ENCODE data around the gene CEP295NL. TPM values are rescaled to one million over a fixed set of nuclear protein-coding genes. Genes with fewer than 3 reads are reported as not detected.

Gene CEP295NL
- polyA plus RNA-seq, 3 donors, result 0.38 to 0.81 TPM; not detected in 1

DNA sequence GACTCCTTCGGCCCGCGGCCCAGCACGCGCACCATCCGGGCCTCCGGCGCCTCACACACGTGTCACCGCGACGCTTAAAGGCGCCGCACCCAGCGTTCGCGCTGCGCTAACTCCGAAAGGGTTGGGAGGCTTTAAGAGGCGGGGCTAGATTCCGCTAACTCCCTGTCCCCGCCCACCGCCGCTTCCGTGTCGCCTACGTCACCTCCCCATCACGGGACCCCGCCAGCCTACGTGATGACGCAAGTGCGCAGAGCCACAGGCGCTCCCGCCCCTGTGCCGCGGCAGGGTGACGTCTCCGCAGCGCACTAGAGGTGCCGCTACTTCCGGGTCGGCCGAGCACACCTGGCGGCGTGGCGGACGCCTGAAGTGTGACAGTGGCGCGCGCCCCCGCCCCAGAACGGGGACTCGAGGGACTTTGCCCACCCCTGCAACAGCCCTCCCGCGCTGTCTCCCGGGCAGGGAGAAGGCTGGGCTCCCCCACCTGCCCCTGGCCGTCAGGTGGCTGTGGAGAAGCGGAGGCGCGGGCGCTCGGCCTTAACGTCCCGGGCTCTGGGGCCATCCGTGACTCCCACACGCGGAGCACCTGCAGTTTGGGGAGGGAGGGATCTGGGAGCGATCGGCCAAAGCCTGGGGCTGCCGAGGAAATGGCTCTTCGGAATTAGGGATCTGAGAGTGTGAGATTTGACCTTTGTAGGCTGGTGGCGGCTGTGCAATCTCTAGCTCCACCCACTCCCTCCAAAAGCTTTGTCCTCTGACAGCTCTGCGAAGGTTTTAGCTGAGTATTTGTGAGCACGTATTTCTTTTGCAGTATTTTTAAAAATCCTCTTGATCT is 62.0 kb downstream of the CEP295NL start, which contains the start of gene USP36:
TSS of gene USP36 (minus strand) at position 35 of the 832 bp plus-strand sequence. CDS start 4,451 bp downstream, outside the sequence.
- peak within 1 kb of the TSS; percentile 89 to 94 for H3K4me3 Mint-ChIP-seq

More for the DNA sequence above, 62.0 kb downstream of the CEP295NL start, which contains the start of gene USP36:
- WGBS (ENCODE audit: insufficient coverage), result under 1% methylated on average over 62 of the region's 74 CpGs
- H3K9me3 ChIP-seq (replicated peaks in 1 of 2; ENCODE audit: control insufficient read depth in 1 of 2, insufficient read depth in 1 of 2, low read length in 2 of 2), result no peaks in the 10 kb centered on the region
- H3K27me3 ChIP-seq (ENCODE audit: control insufficient read depth in 2 of 2, insufficient read depth in 2 of 2, low read length in 2 of 2), result no peaks in the 10 kb centered on the region
- H3K27ac ChIP-seq (ENCODE audit: low read depth in 1 of 2, low read length in 2 of 2), result peak within 1 kb of the TSS; percentile 96 to 99
- H3K79me2 ChIP-seq (ENCODE audit: insufficient read depth, low read length), result peaks cover 30% of the 10 kb centered on the region
- H3K9ac ChIP-seq (ENCODE audit: insufficient read depth, low read length, poor library complexity, severe bottlenecking), result peak within 1 kb of the TSS; percentile 99
- intact Hi-C loops (cut with micrococcal nuclease), result loop anchor here (5.0 to 10.0 kb wide), 3 partner anchors 76 to 134 kb away; partner anchors contain the start of gene LGALS3BP (in 1 of the 2)
- Mint-ChIP-seq H3K27ac (peak within 1 kb of the TSS; percentile 97 to 99 (median 99)), H3K9me3 (no peaks in the 10 kb centered on the region), H3K27me3 (ENCODE audit: low read depth in 3 of 3) (peaks cover 0 to 6% (median 2%) of the 10 kb centered on the region in 3 donors), H3K36me3 (peaks cover 24 to 27% of the 10 kb centered on the region in 2 donors), H3K4me1 (peaks cover 35% of the 10 kb centered on the region)
- peaks cover 20 to 23% of the 10 kb centered on the region in 2 donors for H3K36me3 ChIP-seq (replicated peaks in 1 of 2; ENCODE audit: control insufficient read depth in 1 of 2, insufficient read depth in 2 of 2, low read length in 2 of 2)
- peaks cover 18 to 33% of the 10 kb centered on the region in 2 donors for H3K4me1 ChIP-seq (ENCODE audit: control insufficient read depth in 1 of 2, insufficient read depth in 2 of 2, low read length in 2 of 2)
- DNase-seq, result peak; percentile 99 to 100 (median 99)
- TF ChIP-seq, protein P1, sequence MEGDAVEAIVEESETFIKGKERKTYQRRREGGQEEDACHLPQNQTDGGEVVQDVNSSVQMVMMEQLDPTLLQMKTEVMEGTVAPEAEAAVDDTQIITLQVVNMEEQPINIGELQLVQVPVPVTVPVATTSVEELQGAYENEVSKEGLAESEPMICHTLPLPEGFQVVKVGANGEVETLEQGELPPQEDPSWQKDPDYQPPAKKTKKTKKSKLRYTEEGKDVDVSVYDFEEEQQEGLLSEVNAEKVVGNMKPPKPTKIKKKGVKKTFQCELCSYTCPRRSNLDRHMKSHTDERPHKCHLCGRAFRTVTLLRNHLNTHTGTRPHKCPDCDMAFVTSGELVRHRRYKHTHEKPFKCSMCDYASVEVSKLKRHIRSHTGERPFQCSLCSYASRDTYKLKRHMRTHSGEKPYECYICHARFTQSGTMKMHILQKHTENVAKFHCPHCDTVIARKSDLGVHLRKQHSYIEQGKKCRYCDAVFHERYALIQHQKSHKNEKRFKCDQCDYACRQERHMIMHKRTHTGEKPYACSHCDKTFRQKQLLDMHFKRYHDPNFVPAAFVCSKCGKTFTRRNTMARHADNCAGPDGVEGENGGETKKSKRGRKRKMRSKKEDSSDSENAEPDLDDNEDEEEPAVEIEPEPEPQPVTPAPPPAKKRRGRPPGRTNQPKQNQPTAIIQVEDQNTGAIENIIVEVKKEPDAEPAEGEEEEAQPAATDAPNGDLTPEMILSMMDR (IDR thresholded peaks at IDR 0.05), result no peak
- H2AFZ ChIP-seq (ENCODE audit: insufficient read depth, low read depth, low read length, poor library complexity, severe bottlenecking), result peak within 1 kb of the TSS; percentile 69
- peak within 1 kb of the TSS; percentile 76 to 80 (median 80) for H3K4me3 ChIP-seq (replicated peaks in 1 of 3; ENCODE audit: low read depth in 2 of 3, low read length in 3 of 3)
- peak within 1 kb of the TSS; percentile 80 for H3K4me2 ChIP-seq (replicated peaks; ENCODE audit: extremely low read depth, low read length, poor library complexity, severe bottlenecking)
- H4K20me1 ChIP-seq (ENCODE audit: insufficient read depth, low read length), result peaks cover 21% of the 10 kb centered on the region

Other genes with a start within 250 kb of the CEP295NL start
- gene CYTH1, start 120.9 kb downstream of the CEP295NL start, polyA plus RNA-seq, result 100 to 1,000 TPM in 1 of 3 donors, 10 to 100 TPM in 2; 68.6 to 211 (median 80.9) TPM
- 10 to 100 TPM in 1 of 3 donors, 1 to 10 TPM in 2; 4.4 to 30.0 (median 6.1) TPM for gene USP36, start 62.4 kb downstream of the CEP295NL start, polyA plus RNA-seq
- 100 to 1,000 TPM in 1 of 3 donors, 1 to 10 TPM in 2; 4.5 to 101 (median 6.4) TPM for gene TIMP2, start 22.2 kb upstream of the CEP295NL start, polyA plus RNA-seq
- 10 to 100 TPM; 11.4 to 12.0 (median 11.7) TPM for gene LGALS3BP, start 76.7 kb upstream of the CEP295NL start, polyA plus RNA-seq
- gene CANT1, start 106.6 kb upstream of the CEP295NL start, polyA plus RNA-seq, result 10 to 100 TPM; 10.6 to 16.6 (median 14.3) TPM
- not detected for gene C1QTNF1, start 121.0 kb upstream of the CEP295NL start, polyA plus RNA-seq
- 100 to 1,000 TPM in 1 of 3 donors, 1 to 10 TPM in 2; 2.6 to 150 (median 3.0) TPM for gene ENGASE, start 171.6 kb upstream of the CEP295NL start, polyA plus RNA-seq

Data from CD14-positive monocyte (primary cell).